Small intestine (tissue), 7 donors: Measurements from ENCODE around the gene WAS. TPM values are rescaled to one million over a fixed set of nuclear protein-coding genes. Genes with fewer than 3 reads are reported as not detected.
"Not testable (repeated sequence)": the region's sequence is repeated elsewhere in the genome, so short reads cannot be mapped to it uniquely, and the experiment has no call there.

ENCODE experiments used
- DNase-seq, 2 donors: peaks; one replicate each; pipeline versions ENCODE4 v3.0.0 to v3.0.0-alpha.2; 2013
- FAIRE-seq: peaks from 2 replicates; lab custom pipeline; 2012; peaks lifted over from hg19 to GRCh38; lab: Jason Lieb, UNC
- H3K27ac ChIP-seq, 3 donors: one replicate each; pipeline ENCODE4 v1.5.1; 2013; ENCODE audit warnings: low read length in 2 of 3, mild to moderate bottlenecking in 2 of 3, control low read depth in 1 of 3, inconsistent platforms in 1 of 3, low read depth in 1 of 3, moderate library complexity in 1 of 3
- H3K27me3 ChIP-seq, 3 donors: one replicate each; pipeline ENCODE4 v1.6.1; 2013; ENCODE audit warnings: low read length in 3 of 3, inconsistent platforms in 1 of 3; ENCODE audit not compliant: control insufficient read depth in 3 of 3, insufficient read depth in 3 of 3
- H3K36me3 ChIP-seq, 3 donors: one replicate each; pipeline ENCODE4 v1.6.1; 2013; ENCODE audit warnings: low read length in 3 of 3, inconsistent platforms in 1 of 3, low read depth in 1 of 3, mild to moderate bottlenecking in 1 of 3, moderate library complexity in 1 of 3; ENCODE audit not compliant: control insufficient read depth in 3 of 3, insufficient read depth in 2 of 3
- H3K4me1 ChIP-seq, 3 donors: one replicate each; pipeline ENCODE4 v1.6.1; 2013; ENCODE audit warnings: low read length in 2 of 3, inconsistent platforms in 1 of 3, low read depth in 1 of 3, mild to moderate bottlenecking in 1 of 3, moderate library complexity in 1 of 3; ENCODE audit not compliant: control insufficient read depth in 3 of 3, insufficient read depth in 2 of 3
- H3K4me3 ChIP-seq, 3 donors: one replicate each; pipeline ENCODE4 v1.5.1; 2013; ENCODE audit warnings: low read length in 3 of 3, control low read depth in 1 of 3, inconsistent platforms in 1 of 3, low read depth in 1 of 3, mild to moderate bottlenecking in 1 of 3, moderate library complexity in 1 of 3
- H3K9me3 ChIP-seq, 2 donors: one replicate each; pipeline ENCODE4 v1.6.1; 2013; ENCODE audit warnings: low read depth in 1 of 2, low read length in 1 of 2; ENCODE audit not compliant: control insufficient read depth in 2 of 2, insufficient read depth in 1 of 2
- WGBS, 3 donors: extraction: QIAGEN DNeasy Blood & Tissue Kit; methylation state at CpG; one replicate each; pipeline ENCODE4 v1.1.7; 2013; 5-methylcytosine and 5-hydroxymethylcytosine counted together
- polyA plus RNA-seq, 4 donors: library from polyadenylated mRNA; stranded (reverse) in 3 of 4; unstranded in 1 of 4; fragments of 200-250 nt in 3 of 4; fragments of 120-200 nt in 1 of 4; gene quantifications; one replicate each; pipeline versions ENCODE4 v1.2.1 to v1.2.3, GENCODE V29; 2013
- donor health status: healthy with polysubstance abuse.
- donor health status: control.
- donor health status: control.
- donor health status: Bipolar disorder and iron deficiency.
- donor health status: healthy.

The WAS gene
- polyA plus RNA-seq, 4 donors, result 1.1 to 6.2 (median 4.8) TPM

- Histone ChIP-seq H3K4me1 (no peaks in the 10 kb centered on the region), H3K36me3 (no peaks in the 10 kb centered on the region), H3K9me3 (no peaks in the 10 kb centered on the region), H3K4me3 (no peak overlapping the region), H3K27me3 (peaks cover 0 to 4% (median 2%) of the 10 kb centered on the region in 3 donors), H3K27ac (no peak overlapping the region)
- no peak for DNase-seq
- FAIRE-seq, result no peak
- WGBS, 3 donors, result 54 to 75% (median 55%) methylated on average over 7 to 16 of the region's 19 CpGs
Observed at GRCh38 chrX:48688531-48689150, 5.0 kb downstream of the WAS start.

DNA sequence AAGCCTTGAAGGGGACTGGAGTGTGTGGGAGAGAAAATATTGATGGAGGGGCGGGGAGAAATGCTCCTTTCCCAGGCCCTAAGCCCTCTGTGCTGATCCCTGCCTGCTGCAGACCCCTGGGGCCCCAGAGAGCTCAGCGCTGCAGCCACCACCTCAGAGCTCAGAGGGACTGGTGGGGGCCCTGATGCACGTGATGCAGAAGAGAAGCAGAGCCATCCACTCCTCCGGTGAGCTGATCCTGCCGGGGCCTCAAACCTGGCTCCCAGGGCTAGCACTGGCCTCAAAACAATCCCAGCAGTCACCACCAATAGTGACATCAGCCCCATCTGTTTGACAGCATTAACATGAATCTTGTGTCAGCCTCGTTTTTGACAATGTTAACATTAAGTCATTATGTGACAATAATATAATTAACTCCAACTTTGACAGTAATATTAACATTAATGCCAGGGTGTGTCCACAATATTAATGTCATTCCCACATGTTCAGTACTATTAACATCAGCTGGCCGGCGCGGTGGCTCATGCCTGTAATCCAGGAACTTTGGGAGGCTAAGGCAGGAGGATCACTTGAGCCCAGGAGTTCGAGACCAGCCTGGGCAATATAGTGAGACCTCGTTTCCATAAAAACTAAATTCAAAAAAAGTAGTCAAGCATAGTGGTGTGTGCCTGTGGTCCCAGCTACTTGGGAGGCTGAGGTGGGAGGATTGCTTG lies 5.8 kb downstream of the WAS start:
- H3K4me1 ChIP-seq, result no peaks in the 10 kb centered on the region
- no peak for DNase-seq
- H3K27me3 ChIP-seq, result peaks cover 0 to 4% (median 2%) of the 10 kb centered on the region in 3 donors
- FAIRE-seq, result no peak
- H3K27ac ChIP-seq, result no peak overlapping the region
- WGBS, 3 donors, result 41 to 56% (median 55%) methylated on average over 10 to 11 of the region's 11 CpGs
- H3K4me3 ChIP-seq, result no peak overlapping the region
- H3K9me3 ChIP-seq, result no peaks in the 10 kb centered on the region
- no peaks in the 10 kb centered on the region for H3K36me3 ChIP-seq

- not testable (repeated sequence) for H3K4me3 ChIP-seq, H3K36me3 ChIP-seq, H3K27me3 ChIP-seq, H3K4me1 ChIP-seq, DNase-seq, H3K9me3 ChIP-seq, H3K27ac ChIP-seq, FAIRE-seq
- WGBS, 3 donors, result 75 to 93% (median 90%) methylated on average over 5 of the region's 5 CpGs
Observed at GRCh38 chrX:48691746-48692145, 8.1 kb downstream of the WAS start.

GRCh38 chrX:48694776-48695533 lies 11.4 kb downstream of the WAS start:
- FAIRE-seq (no peak), DNase-seq (no peak)
- H3K4me1 ChIP-seq, result peaks cover 0 to 5% (median 5%) of the 10 kb centered on the region in 3 donors
- peaks cover 0 to 6% (median 0%) of the 10 kb centered on the region in 3 donors for H3K27me3 ChIP-seq
- WGBS, 3 donors, result 42 to 58% (median 45%) methylated on average over 15 of the region's 15 CpGs
- no peak overlapping the region for H3K4me3 ChIP-seq
- H3K36me3 ChIP-seq, result peaks cover 0 to 4% (median 0%) of the 10 kb centered on the region in 3 donors
- peak overlapping the region in 1 of 3 donors; percentile 94 for H3K27ac ChIP-seq
- H3K9me3 ChIP-seq, result no peaks in the 10 kb centered on the region

DNA sequence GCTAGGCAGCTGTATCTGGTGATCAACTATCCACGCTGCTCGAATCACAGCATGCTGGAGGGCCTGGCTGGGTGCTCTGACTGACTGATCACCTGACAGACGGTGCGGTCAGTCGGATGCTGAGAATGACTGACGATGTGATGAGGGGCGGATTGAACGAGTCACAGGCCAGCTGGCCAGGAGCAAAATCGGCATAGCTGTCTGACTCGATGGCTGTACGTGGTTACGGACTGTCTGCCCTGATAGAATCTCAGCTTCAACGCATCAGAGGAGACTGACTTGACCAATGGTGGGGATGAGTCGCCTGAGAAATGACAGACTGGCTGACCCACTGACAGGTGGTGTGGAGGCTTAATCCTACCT lies 11.9 kb downstream of the WAS start:
- Histone ChIP-seq H3K27ac (peak overlapping the region in 2 of 3 donors; percentile 60 to 94), H3K27me3 (peaks cover 0 to 6% (median 0%) of the 10 kb centered on the region in 3 donors), H3K4me3 (peak overlapping the region in 1 of 3 donors; percentile 55), H3K4me1 (peaks cover 0 to 5% (median 5%) of the 10 kb centered on the region in 3 donors), H3K9me3 (no peaks in the 10 kb centered on the region), H3K36me3 (peaks cover 0 to 9% (median 0%) of the 10 kb centered on the region in 3 donors)
- WGBS, 3 donors, result 29 to 56% (median 32%) methylated on average over 14 of the region's 14 CpGs
- peak in 1 of 2 donors; percentile 8 for DNase-seq
- FAIRE-seq, result no peak

GRCh38 chrX:48695925-48696300 lies 12.3 kb downstream of the WAS start:
- peaks cover 0 to 13% (median 2%) of the 10 kb centered on the region in 3 donors for H3K36me3 ChIP-seq
- no peak for FAIRE-seq
- no peak for DNase-seq
- H3K27me3 ChIP-seq, result peaks cover 0 to 6% (median 0%) of the 10 kb centered on the region in 3 donors
- 6 to 46% (median 13%) methylated on average over 8 of the region's 8 CpGs for WGBS, 3 donors
- no peaks in the 10 kb centered on the region for H3K9me3 ChIP-seq
- H3K27ac ChIP-seq, result peak overlapping the region; percentile 60 to 94 (median 77)
- peak overlapping the region; percentile 20 to 55 (median 34) for H3K4me3 ChIP-seq
- H3K4me1 ChIP-seq, result peaks cover 0 to 5% (median 5%) of the 10 kb centered on the region in 3 donors

- H3K36me3 ChIP-seq, result peaks cover 0 to 17% (median 2%) of the 10 kb centered on the region in 3 donors
- WGBS, 3 donors, result 0 to 37% (median 7%) methylated on average over 8 to 66 of the region's 66 CpGs
- H3K4me1 ChIP-seq, result peaks cover 0 to 5% (median 5%) of the 10 kb centered on the region in 3 donors
- H3K9me3 ChIP-seq, result no peaks in the 10 kb centered on the region
- H3K27me3 ChIP-seq, result peaks cover 0 to 6% (median 0%) of the 10 kb centered on the region in 3 donors
- FAIRE-seq (no peak), DNase-seq (peak; percentile 88 to 90)
- H3K4me3 ChIP-seq, result peak within 1 kb of the TSS; percentile 55 to 71 (median 61)
- H3K27ac ChIP-seq, result peak within 1 kb of the TSS; percentile 60 to 94 (median 77)
Observed at GRCh38 chrX:48696301-48696908, 12.8 kb downstream of the WAS start, which contains the start of gene SUV39H1. Gene SUV39H1, plus strand, starts transcription at chrX:48696734. Its CDS starts 51 bp downstream, at chrX:48696785.
